Left lung (tissue), 10 donors: ENCODE results near the gene B2M. TPM values are rescaled to one million over a fixed set of nuclear protein-coding genes. Genes with fewer than 3 reads are reported as not detected.

Experiments
- ATAC-seq: fragments of 200-7000 bp; cut with Tn5 transposase; one replicate; pipeline ENCODE4 v1.9.1; 2020; ENCODE audit warnings: moderate library complexity
- DNase-seq, 4 donors: peaks; one replicate each; pipeline ENCODE4 v3.0.0-alpha.2; 2013 to 2020
- H3K27ac ChIP-seq, 2 donors: fragments of 200-600 bp; sonication (generic) in 1 of 2; one replicate each; pipeline versions ENCODE4 v1.5.0 to v1.8.0; 2020 to 2021
- H3K27me3 ChIP-seq, 2 donors: fragments of 200-600 bp; sonication (generic) in 1 of 2; one replicate each; pipeline versions ENCODE4 v1.5.0 to v1.8.0; 2020 to 2021
- H3K36me3 ChIP-seq, 2 donors: fragments of 200-600 bp; sonication (generic) in 1 of 2; one replicate each; pipeline versions ENCODE4 v1.5.0 to v1.8.0; 2020 to 2021
- H3K4me1 ChIP-seq, 2 donors: fragments of 200-600 bp; one replicate each; pipeline ENCODE4 v1.8.0; 2021
- H3K4me3 ChIP-seq, 2 donors: fragments of 200-600 bp; sonication (generic) in 1 of 2; one replicate each; pipeline versions ENCODE4 v1.5.0 to v1.8.0; 2020 to 2021; ENCODE audit warnings: mild to moderate bottlenecking in 1 of 2
- H3K9me3 ChIP-seq, 2 donors: fragments of 200-600 bp; sonication (generic) in 1 of 2; one replicate each; pipeline versions ENCODE4 v1.5.0 to v1.8.0; 2020 to 2021
- CTCF ChIP-seq, 2 donors: fragments of 200-600 bp; sonication (generic) in 1 of 2; IDR thresholded peaks; one replicate each; pipeline versions ENCODE4 v1.5.0 to v1.8.0; 2021; ENCODE audit warnings: antibody characterized with exemption in 2 of 2
- intact Hi-C, 2 donors: fragments of 100-400 bp; cut with DNase I; formaldehyde crosslinking; loops; one replicate each; pipeline versions ENCODE4 v1.11.2 to v1.14.2; 2022
- polyA plus RNA-seq, 6 donors: library from polyadenylated mRNA; unstranded; fragments of 120-200 nt; gene quantifications; one replicate each; pipeline ENCODE4 v1.2.1, GENCODE V29; 2013; ENCODE audit not compliant: insufficient read length in 6 of 6
- total RNA-seq, 2 donors: library from RNA; stranded (reverse); fragmentation: NEBNext Ultra II Directional; extraction: Animal tissue kit (Norgen Biotek cat#: 25700); gene quantifications; one replicate each; pipeline ENCODE4 v1.2.1, GENCODE V29; 2021
- donor health status: DM: no; HTN: yes; CAD: no.
- donor health status: DM: no; HTN: no; CAD: no.

B2M gene
- total and polyA plus RNA-seq, 8 donors: 1,154 to 5,072 (median 1,442) TPM

DNA sequence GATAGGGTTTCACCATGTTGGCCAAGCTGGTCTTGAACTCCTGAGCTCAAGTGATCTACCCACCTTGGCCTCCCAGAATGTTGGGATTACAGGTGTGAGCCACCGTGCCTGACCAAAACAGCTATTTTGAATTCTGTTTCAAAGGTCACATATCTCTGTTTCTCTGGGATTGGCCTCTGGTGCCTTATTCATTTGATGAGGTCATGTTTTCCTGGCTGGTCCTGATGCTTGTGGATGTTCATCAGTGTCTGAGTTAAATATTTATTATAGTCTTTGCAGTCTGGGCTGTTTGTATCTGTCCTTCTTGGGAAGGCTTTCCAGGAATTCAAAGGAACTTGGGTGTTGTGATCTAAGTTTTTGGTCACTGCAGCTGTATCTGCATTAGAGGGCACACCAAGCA is 5.3 kb upstream of the B2M start:
- Histone ChIP-seq H3K9me3 (peaks cover 0 to 17% of the 10 kb centered on the region in 2 donors), H3K27me3 (no peaks in the 10 kb centered on the region), H3K4me1 (peaks cover 3 to 18% of the 10 kb centered on the region in 2 donors), H3K27ac (no peak overlapping the region), H3K4me3 (no peak overlapping the region), H3K36me3 (no peaks in the 10 kb centered on the region)
- no peak for TF ChIP-seq CTCF (IDR thresholded peaks at IDR 0.05)
- DNase-seq (no peak), ATAC-seq (no peak)
- intact Hi-C loops: no loop called here

DNA sequence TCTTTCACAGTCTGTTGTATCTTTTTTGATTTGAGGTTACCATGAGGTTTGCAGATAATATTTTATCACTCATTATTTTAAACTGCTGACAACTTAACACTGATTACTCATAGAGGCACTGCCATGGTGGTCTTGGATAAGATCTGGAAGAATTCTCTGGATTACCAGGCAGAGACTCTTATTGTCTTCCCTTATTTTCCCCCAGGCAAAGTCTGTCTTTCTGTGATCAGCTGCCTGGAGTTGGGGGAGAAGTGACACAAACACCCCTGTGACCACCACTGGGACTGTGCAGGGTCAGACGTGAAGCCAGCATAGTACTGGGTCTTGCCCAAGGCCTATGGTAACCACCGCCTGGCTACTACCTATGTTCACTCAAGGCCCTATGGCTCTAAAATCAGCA is 4.9 kb upstream of the B2M start:
- Histone ChIP-seq H3K9me3 (peaks cover 0 to 15% of the 10 kb centered on the region in 2 donors), H3K4me3 (no peak overlapping the region), H3K36me3 (no peaks in the 10 kb centered on the region), H3K27ac (peak overlapping the region; percentile 35 to 49), H3K4me1 (peaks cover 3 to 18% of the 10 kb centered on the region in 2 donors), H3K27me3 (no peaks in the 10 kb centered on the region)
- DNase-seq: no peak
- no peak for ATAC-seq
- intact Hi-C loops: no loop called here
- TF ChIP-seq CTCF (IDR thresholded peaks at IDR 0.05): no peak

DNA sequence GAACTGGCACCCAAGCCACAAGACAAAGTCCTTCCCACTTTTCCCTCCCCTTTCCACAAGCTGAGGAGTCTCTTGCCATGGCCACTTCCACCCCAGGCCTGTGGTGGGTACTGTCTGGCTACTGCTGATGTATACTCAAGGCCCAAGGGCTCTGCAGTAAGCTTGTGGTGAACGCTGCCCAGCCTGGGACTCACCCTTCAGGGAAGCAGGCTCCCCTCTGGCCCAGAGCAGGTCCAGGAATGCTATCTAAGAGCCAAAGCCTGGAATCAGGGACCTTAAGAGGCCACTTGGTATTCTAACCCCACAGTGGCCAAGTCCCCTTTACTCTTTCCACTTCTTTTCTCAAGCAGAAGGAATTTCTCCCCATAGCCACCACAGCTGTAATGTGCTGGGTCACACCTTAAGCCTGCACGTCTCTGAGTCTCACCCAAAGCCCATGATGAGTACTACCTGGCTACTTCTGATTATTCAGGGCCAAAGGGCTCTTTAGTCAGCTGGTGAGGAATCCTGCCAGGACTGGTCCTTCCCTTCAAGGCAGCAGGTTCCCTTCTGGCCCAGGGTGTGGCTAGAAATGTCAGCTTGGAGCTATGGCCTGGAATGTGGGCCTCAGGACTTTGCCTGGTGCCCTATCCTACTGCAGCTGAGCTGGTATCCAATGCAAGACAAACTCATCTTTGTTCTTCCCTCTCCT is 4.2 kb upstream of the B2M start:
- H3K9me3 ChIP-seq: peaks cover 0 to 11% of the 10 kb centered on the region in 2 donors
- no peaks in the 10 kb centered on the region for H3K36me3 ChIP-seq
- DNase-seq (peak in 1 of 4 donors; percentile 80), ATAC-seq (peak; percentile 46)
- peaks cover 3 to 18% of the 10 kb centered on the region in 2 donors for H3K4me1 ChIP-seq
- no peaks in the 10 kb centered on the region for H3K27me3 ChIP-seq
- no peak overlapping the region for H3K4me3 ChIP-seq
- no peak for TF ChIP-seq CTCF (IDR thresholded peaks at IDR 0.05)
- intact Hi-C loops: no loop called here
- H3K27ac ChIP-seq: peak overlapping the region; percentile 35 to 49

DNA sequence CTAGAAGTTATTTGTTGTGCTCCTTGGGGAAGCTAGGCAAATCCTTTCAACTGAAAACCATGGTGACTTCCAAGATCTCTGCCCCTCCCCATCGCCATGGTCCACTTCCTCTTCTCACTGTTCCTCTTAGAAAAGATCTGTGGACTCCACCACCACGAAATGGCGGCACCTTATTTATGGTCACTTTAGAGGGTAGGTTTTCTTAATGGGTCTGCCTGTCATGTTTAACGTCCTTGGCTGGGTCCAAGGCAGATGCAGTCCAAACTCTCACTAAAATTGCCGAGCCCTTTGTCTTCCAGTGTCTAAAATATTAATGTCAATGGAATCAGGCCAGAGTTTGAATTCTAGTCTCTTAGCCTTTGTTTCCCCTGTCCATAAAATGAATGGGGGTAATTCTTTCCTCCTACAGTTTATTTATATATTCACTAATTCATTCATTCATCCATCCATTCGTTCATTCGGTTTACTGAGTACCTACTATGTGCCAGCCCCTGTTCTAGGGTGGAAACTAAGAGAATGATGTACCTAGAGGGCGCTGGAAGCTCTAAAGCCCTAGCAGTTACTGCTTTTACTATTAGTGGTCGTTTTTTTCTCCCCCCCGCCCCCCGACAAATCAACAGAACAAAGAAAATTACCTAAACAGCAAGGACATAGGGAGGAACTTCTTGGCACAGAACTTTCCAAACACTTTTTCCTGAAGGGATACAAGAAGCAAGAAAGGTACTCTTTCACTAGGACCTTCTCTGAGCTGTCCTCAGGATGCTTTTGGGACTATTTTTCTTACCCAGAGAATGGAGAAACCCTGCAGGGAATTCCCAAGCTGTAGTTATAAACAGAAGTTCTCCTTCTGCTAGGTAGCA is 851 bp upstream of the B2M start:
- intact Hi-C loops: no loop called here
- DNase-seq: peak in 2 of 4 donors; percentile 53 to 72
- H3K4me3 ChIP-seq: peak overlapping the region; percentile 62 to 92
- peak overlapping the region; percentile 98 to 100 for H3K27ac ChIP-seq
- H3K9me3 ChIP-seq: no peaks in the 10 kb centered on the region
- H3K36me3 ChIP-seq: peaks cover 0 to 26% of the 10 kb centered on the region in 2 donors
- no peaks in the 10 kb centered on the region for H3K27me3 ChIP-seq
- peaks cover 12 to 40% of the 10 kb centered on the region in 2 donors for H3K4me1 ChIP-seq
- no peak for TF ChIP-seq CTCF (IDR thresholded peaks at IDR 0.05)
- peak; percentile 6 for ATAC-seq
